Measurements from ENCODE around the gene C16orf54. TPM values are rescaled to one million over a fixed set of nuclear protein-coding genes. Genes with fewer than 3 reads are reported as not detected.

Gene C16orf54
- total and polyA plus RNA-seq, 11 donors = 0.15 to 4.2 (median 0.51) TPM

DNA sequence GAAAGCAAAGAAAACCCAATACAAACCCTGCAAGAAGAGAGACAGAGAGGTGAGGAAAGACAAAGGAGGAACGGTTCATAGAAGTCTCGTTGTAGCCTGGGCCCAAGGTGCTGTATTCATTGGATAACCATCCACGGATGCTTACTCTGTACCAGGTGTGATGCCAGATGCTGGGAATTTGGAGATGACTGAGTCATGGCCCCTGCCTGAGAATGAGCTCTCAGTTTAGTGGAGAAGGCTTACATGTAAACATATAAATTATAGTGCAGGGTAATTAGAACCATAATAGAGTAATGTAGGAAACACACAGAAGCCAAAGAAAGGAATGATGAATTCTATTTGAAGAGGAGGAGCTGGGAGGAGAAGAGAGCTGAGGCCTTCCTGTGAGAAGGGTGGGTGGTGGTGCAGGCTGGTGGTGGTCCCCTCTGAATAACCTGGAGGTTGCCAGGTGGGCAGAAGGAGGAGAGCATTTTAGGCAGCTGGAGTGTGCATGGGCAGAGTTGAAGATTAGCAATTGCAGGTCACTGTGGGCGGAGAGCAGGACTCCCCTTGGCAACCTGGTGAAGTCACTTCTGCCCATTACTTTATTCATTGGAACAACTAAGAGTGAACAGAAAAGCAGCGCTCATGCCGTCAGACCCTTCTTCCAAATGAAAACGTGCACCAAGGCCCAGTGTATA is 24.6 kb upstream of the C16orf54 start:
- intact Hi-C loops (cut with DNase I) = loop anchor here in 1 of 10 donors (10.0 kb wide), 1 partner anchor 76 kb away; no protein-coding TSS in a partner anchor
- ATAC-seq = no peak
- H3K36me3 ChIP-seq = no peaks in the 10 kb centered on the region
- 70 to 79% (median 77%) methylated on average over 7 of the region's 7 CpGs for WGBS, 4 donors
- TF ChIP-seq CTCF (IDR thresholded peaks at IDR 0.05) (no peak), POLR2A (IDR thresholded peaks at IDR 0.05) (no peak)
- H3K4me3 ChIP-seq = no peak overlapping the region
- no peaks in the 10 kb centered on the region for H3K9me3 ChIP-seq
- H3K4me1 ChIP-seq = no peaks in the 10 kb centered on the region
- DNase-seq = no peak
- no peaks in the 10 kb centered on the region for H3K27me3 ChIP-seq
- H3K27ac ChIP-seq = no peak overlapping the region

GRCh38 chr16:29769507-29769906 is 23.7 kb upstream of the C16orf54 start:
- no peaks in the 10 kb centered on the region for H3K9me3 ChIP-seq
- no peak for DNase-seq
- ATAC-seq = no peak
- intact Hi-C loops (cut with DNase I) = no loop called here
- no peaks in the 10 kb centered on the region for H3K36me3 ChIP-seq
- no peak overlapping the region for H3K4me3 ChIP-seq
- WGBS, 4 donors = 77 to 84% (median 82%) methylated on average over 2 of the region's 2 CpGs
- H3K27ac ChIP-seq = no peak overlapping the region
- H3K4me1 ChIP-seq = no peaks in the 10 kb centered on the region
- H3K27me3 ChIP-seq = no peaks in the 10 kb centered on the region
- no peak for TF ChIP-seq POLR2A (IDR thresholded peaks at IDR 0.05)
- no peak for TF ChIP-seq CTCF (IDR thresholded peaks at IDR 0.05)

- ATAC-seq = no peak
- peaks cover 0 to 7% (median 0%) of the 10 kb centered on the region in 9 donors for H3K27me3 ChIP-seq
- WGBS, 4 donors = 87 to 94% (median 88%) methylated on average over 3 of the region's 3 CpGs
- no peaks in the 10 kb centered on the region for H3K9me3 ChIP-seq
- no peak for DNase-seq
- H3K36me3 ChIP-seq = no peaks in the 10 kb centered on the region
- no peak for TF ChIP-seq POLR2A (IDR thresholded peaks at IDR 0.05)
- TF ChIP-seq CTCF (IDR thresholded peaks at IDR 0.05) = no peak
- intact Hi-C loops (cut with DNase I) = no loop called here
- H3K4me3 ChIP-seq = no peak overlapping the region
- no peaks in the 10 kb centered on the region for H3K4me1 ChIP-seq
- no peak overlapping the region for H3K27ac ChIP-seq
Measured at GRCh38 chr16:29767062-29767461, 21.3 kb upstream of the C16orf54 start.

DNA sequence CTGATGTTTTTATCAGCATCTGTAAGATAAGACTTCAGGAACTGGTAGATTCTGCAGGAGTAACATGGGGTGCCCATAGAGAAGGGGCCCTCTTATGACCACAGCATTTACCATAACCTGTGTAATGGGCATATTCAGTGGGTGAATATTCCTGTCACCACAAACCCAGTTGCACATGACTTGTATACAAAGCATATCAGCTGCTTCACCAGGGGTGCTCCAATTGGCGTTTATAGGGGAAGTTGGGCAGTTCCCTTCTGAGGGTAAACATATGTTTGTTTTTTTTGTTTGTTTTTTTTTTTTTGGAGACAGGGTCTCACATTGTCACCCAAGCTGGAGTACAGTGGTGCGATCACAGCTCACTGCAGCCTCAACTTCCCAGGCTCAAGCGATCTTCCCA is 20.8 kb upstream of the C16orf54 start:
- Histone ChIP-seq H3K27me3 (peaks cover 0 to 7% (median 0%) of the 10 kb centered on the region in 9 donors), H3K36me3 (no peaks in the 10 kb centered on the region), H3K4me3 (no peak overlapping the region), H3K9me3 (no peaks in the 10 kb centered on the region), H3K27ac (no peak overlapping the region), H3K4me1 (no peaks in the 10 kb centered on the region)
- DNase-seq = no peak
- intact Hi-C loops (cut with DNase I) = no loop called here
- 85 to 95% (median 87%) methylated on average over 3 of the region's 3 CpGs for WGBS, 4 donors
- ATAC-seq = no peak
- TF ChIP-seq CTCF (IDR thresholded peaks at IDR 0.05) = no peak
- TF ChIP-seq POLR2A (IDR thresholded peaks at IDR 0.05) = no peak

Measured in heart left ventricle (tissue), 16 donors.